H9 (cell line): Measurements from ENCODE around the gene ZNF479. TPM values are rescaled to one million over a fixed set of nuclear protein-coding genes. Genes with fewer than 3 reads are reported as not detected.

Experiments used
- DNase-seq: peaks from one replicate; pipeline ENCODE4 v3.0.0-alpha.2; 2017
- H2AFZ ChIP-seq: one replicate; pipeline ENCODE4 v1.6.1; 2013; ENCODE audit warnings: mild to moderate bottlenecking, low read length, control low read depth, moderate library complexity
- H2AK5ac ChIP-seq: 2 replicates; pipeline ENCODE4 v1.6.1; 2013; ENCODE audit warnings: low read length, control low read depth, mixed read lengths; ENCODE audit not compliant: insufficient read length
- H2BK120ac ChIP-seq: one replicate; pipeline ENCODE4 v1.6.1; 2013; ENCODE audit warnings: low read depth, mild to moderate bottlenecking, low read length, control low read depth, inconsistent platforms; ENCODE audit not compliant: poor library complexity, severe bottlenecking
- H2BK12ac ChIP-seq: 2 replicates; pipeline ENCODE4 v1.6.1; 2013; ENCODE audit warnings: low read length, control low read depth, mixed read lengths, low read depth; ENCODE audit not compliant: insufficient read length
- H2BK15ac ChIP-seq: 2 replicates; pipeline ENCODE4 v1.6.1; 2013; ENCODE audit warnings: low read depth, low read length, control low read depth
- H2BK20ac ChIP-seq: one replicate; pipeline ENCODE4 v1.6.1; 2013; ENCODE audit warnings: low read depth, mild to moderate bottlenecking, low read length, control low read depth, inconsistent platforms; ENCODE audit not compliant: poor library complexity, severe bottlenecking
- H2BK5ac ChIP-seq: 2 replicates; pipeline ENCODE4 v1.6.1; 2013; ENCODE audit warnings: low read length, control low read depth, mixed read lengths; ENCODE audit not compliant: insufficient read length
- H3K14ac ChIP-seq: 2 replicates; pipeline ENCODE4 v1.6.1; 2013; ENCODE audit warnings: low read length, control low read depth; ENCODE audit not compliant: insufficient read depth
- H3K18ac ChIP-seq: 2 replicates; pipeline ENCODE4 v1.6.1; 2013; ENCODE audit warnings: low read depth, mild to moderate bottlenecking, mixed read lengths, low read length, control low read depth; ENCODE audit not compliant: insufficient read length
- H3K23ac ChIP-seq: 2 replicates; pipeline ENCODE4 v1.6.1; 2013; ENCODE audit warnings: low read length, control low read depth, mixed read lengths, low read depth; ENCODE audit not compliant: insufficient read length
- H3K23me2 ChIP-seq: 2 replicates; pipeline ENCODE4 v1.6.1; 2013; ENCODE audit warnings: low read depth, mild to moderate bottlenecking, mixed read lengths, low read length, control low read depth; ENCODE audit not compliant: insufficient read length, poor library complexity, severe bottlenecking
- H3K27ac ChIP-seq: 2 replicates; pipeline ENCODE4 v1.5.1; 2013; ENCODE audit warnings: low read length, control low read depth, mixed read lengths, low read depth; ENCODE audit not compliant: insufficient read length
- H3K27me3 ChIP-seq: 2 replicates; pipeline ENCODE4 v1.6.1; 2013; ENCODE audit warnings: low read length, control low read depth, inconsistent platforms; ENCODE audit not compliant: insufficient read depth
- H3K4ac ChIP-seq: 2 replicates; pipeline ENCODE4 v1.6.1; 2013; ENCODE audit warnings: low read depth, mild to moderate bottlenecking, control low read depth, inconsistent platforms, low read length, moderate library complexity
- H3K4me1 ChIP-seq: 2 replicates; pipeline ENCODE4 v1.6.1; 2013; ENCODE audit warnings: low read length, control low read depth, inconsistent platforms; ENCODE audit not compliant: insufficient read depth
- H3K4me2 ChIP-seq: 2 replicates; pipeline ENCODE4 v1.6.1; 2013; ENCODE audit warnings: low read length, control low read depth, mixed read lengths; ENCODE audit not compliant: insufficient read length, insufficient read depth
- H3K56ac ChIP-seq: 2 replicates; pipeline ENCODE4 v1.6.1; 2013; ENCODE audit warnings: low read depth, mild to moderate bottlenecking, mixed read lengths, low read length, control low read depth; ENCODE audit not compliant: insufficient read length
- H3K79me1 ChIP-seq: 2 replicates; pipeline ENCODE4 v1.6.1; 2013; ENCODE audit warnings: low read depth, mild to moderate bottlenecking, moderate library complexity, low read length, control low read depth, inconsistent platforms; ENCODE audit not compliant: insufficient read depth, poor library complexity, severe bottlenecking
- H3K79me2 ChIP-seq: 2 replicates; pipeline ENCODE4 v1.6.1; 2013; ENCODE audit warnings: low read length, control low read depth, inconsistent platforms; ENCODE audit not compliant: insufficient read depth
- H3K9ac ChIP-seq: 2 replicates; pipeline ENCODE4 v1.6.1; 2013; ENCODE audit warnings: low read length, control low read depth, mixed read lengths; ENCODE audit not compliant: insufficient read length; ENCODE audit errors: extremely low read depth
- H3K9me3 ChIP-seq: one replicate; pipeline ENCODE4 v1.6.1; 2013; ENCODE audit warnings: low read depth, low read length, inconsistent platforms; ENCODE audit not compliant: control insufficient read depth
- H3T11ph ChIP-seq: one replicate; pipeline ENCODE4 v1.6.1; 2013; ENCODE audit warnings: mild to moderate bottlenecking, low read length, control low read depth, inconsistent platforms
- H4K20me1 ChIP-seq: one replicate; pipeline ENCODE4 v1.6.1; 2013; ENCODE audit not compliant: control insufficient read depth, insufficient read length, insufficient read depth
- H4K5ac ChIP-seq: 2 replicates; pipeline ENCODE4 v1.6.1; 2013; ENCODE audit warnings: low read depth, mild to moderate bottlenecking, mixed read lengths, low read length, control low read depth; ENCODE audit not compliant: insufficient read length
- H4K8ac ChIP-seq: replicated peaks from 2 replicates; pipeline ENCODE4 v1.6.1; 2013; ENCODE audit warnings: low read length, control low read depth, mixed read lengths, low read depth; ENCODE audit not compliant: insufficient read length
- H4K91ac ChIP-seq: 2 replicates; pipeline ENCODE4 v1.6.1; 2013; ENCODE audit warnings: low read depth, mild to moderate bottlenecking, moderate library complexity, mixed read lengths, low read length, control low read depth; ENCODE audit not compliant: insufficient read length
- H3K27ac Mint-ChIP-seq, 3 experiments: 2 replicates in 2 of 3; 3 replicates in 1 of 3; pipeline ENCODE4 v1.8.0; 2020 to 2021; ENCODE audit warnings: mixed read lengths in 3 of 3, mild to moderate bottlenecking in 1 of 3, moderate library complexity in 1 of 3
- H3K27me3 Mint-ChIP-seq: 2 replicates; pipeline ENCODE4 v1.8.0; 2021; ENCODE audit warnings: low read depth, mild to moderate bottlenecking, moderate library complexity, mixed read lengths
- H3K36me3 Mint-ChIP-seq, 3 experiments: 2 replicates in 2 of 3; 3 replicates in 1 of 3; pipeline ENCODE4 v1.8.0; 2020 to 2021; ENCODE audit warnings: low read depth in 3 of 3, mixed read lengths in 3 of 3; ENCODE audit not compliant: insufficient read depth in 1 of 3
- H3K4me1 Mint-ChIP-seq, 2 experiments: 2 replicates each; pipeline ENCODE4 v1.8.0; 2020; ENCODE audit warnings: mixed read lengths in 2 of 2
- H3K4me3 Mint-ChIP-seq, 2 experiments: 2 replicates in 1 of 2; 3 replicates in 1 of 2; pipeline ENCODE4 v1.8.0; 2020 to 2021; ENCODE audit warnings: mild to moderate bottlenecking in 2 of 2, mixed read lengths in 2 of 2, moderate library complexity in 1 of 2
- H3K9me3 Mint-ChIP-seq, 2 experiments: 2 replicates in 1 of 2; 3 replicates in 1 of 2; pipeline ENCODE4 v1.8.0; 2020; ENCODE audit warnings: mild to moderate bottlenecking in 2 of 2, mixed read lengths in 2 of 2, moderate library complexity in 1 of 2
- WGBS: extraction: QIAGEN DNeasy Blood & Tissue Kit; methylation state at CpG from one replicate; pipeline ENCODE4 v1.1.7; 2013; ENCODE audit warnings: missing lambda C conversion rate, low lambda C conversion rate, mixed read lengths; ENCODE audit not compliant: insufficient read length; ENCODE audit errors: extremely low coverage; 5-methylcytosine and 5-hydroxymethylcytosine counted together
- total RNA-seq: library from RNA; stranded (reverse); gene quantifications from 2 replicates; pipeline ENCODE4 v1.2.1, GENCODE V29; 2021
- TF ChIP-seq, protein P1 (sequence below): fragments of 200-600 bp; sonication (generic); conservative IDR thresholded peaks from 3 replicates; pipeline ENCODE4 v1.8.0; 2021; ENCODE audit warnings: antibody characterized with exemption, mild to moderate bottlenecking

Gene ZNF479
- total RNA-seq, 1 experiment from 2014 or later = not detected

DNA sequence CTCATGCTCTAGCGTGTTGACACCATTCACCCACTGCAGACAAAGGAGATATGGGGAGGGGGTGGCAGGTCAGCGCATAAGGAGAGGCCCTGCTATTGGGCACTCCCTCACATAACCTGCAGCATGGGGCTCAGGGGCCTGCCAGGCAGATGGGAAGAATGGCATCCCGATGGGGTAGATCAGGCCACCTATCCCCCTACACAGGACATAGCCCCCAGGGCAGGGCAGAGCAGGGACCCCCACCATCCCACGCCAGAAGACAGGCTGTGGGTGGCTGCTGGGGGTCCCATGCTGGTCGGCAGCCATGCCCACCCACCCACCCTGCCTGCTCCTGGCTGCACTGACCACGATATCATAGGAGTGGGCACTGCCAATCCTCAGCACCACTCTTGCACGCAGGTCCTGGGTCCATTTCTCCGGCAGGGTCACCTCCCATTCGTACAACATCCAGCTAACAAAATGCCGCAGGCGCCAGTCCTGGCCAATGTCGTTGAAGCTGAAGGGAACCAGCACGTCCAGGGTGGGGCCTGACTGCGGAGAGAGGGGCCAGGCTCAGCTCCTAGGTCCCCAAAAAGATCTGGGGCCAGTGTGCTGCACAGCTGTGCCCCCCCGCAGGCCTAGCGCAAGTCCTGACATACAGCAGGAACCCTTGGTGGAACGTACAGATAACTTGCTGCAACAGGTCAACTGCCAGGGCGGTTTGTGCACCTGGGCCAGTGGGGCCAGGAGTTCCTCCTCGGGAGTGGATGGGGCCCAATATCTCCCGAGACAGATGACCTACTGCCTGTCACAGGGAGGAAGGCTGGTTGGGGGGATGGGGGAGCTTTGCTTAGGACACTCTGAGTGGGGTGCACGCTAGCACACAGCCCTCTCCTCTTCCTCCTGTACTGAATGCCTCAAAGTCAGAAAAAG, 45.9 kb upstream of the ZNF479 start:
- Histone ChIP-seq H2BK5ac (no peak overlapping the region), H4K8ac (no peak overlapping the region), H3K4me2 (no peak overlapping the region), H2BK12ac (no peak overlapping the region), H3K18ac (no peak overlapping the region), H3K56ac (no peak overlapping the region), H3K4ac (no peak overlapping the region), H4K91ac (no peak overlapping the region), H3K79me1 (no peaks in the 10 kb centered on the region), H3K14ac (no peak overlapping the region), H2BK20ac (no peak overlapping the region), H3K27ac (no peak overlapping the region), H3K79me2 (no peaks in the 10 kb centered on the region), H2AK5ac (no peak overlapping the region), H3T11ph (no peak overlapping the region), H3K9me3 (peaks cover 38% of the 10 kb centered on the region), H2BK15ac (no peak overlapping the region), H3K27me3 (no peaks in the 10 kb centered on the region), H4K20me1 (no peaks in the 10 kb centered on the region), H3K4me1 (no peaks in the 10 kb centered on the region), H3K23ac (no peak overlapping the region), H3K23me2 (no peaks in the 10 kb centered on the region), H2AFZ (no peak overlapping the region), H4K5ac (no peak overlapping the region), H3K9ac (no peak overlapping the region), H2BK120ac (no peak overlapping the region)
- H3K36me3 Mint-ChIP-seq = peaks cover 6 to 24% (median 11%) of the 10 kb centered on the region in 3 experiments
- no CpG with 5 or more reads among the region's 21 CpGs for WGBS
- DNase-seq = no peak
- no peaks in the 10 kb centered on the region for H3K4me1 Mint-ChIP-seq
- H3K27me3 Mint-ChIP-seq = peaks cover 2% of the 10 kb centered on the region; the same call in 1 of the 2 replicates
- H3K9me3 Mint-ChIP-seq = peaks cover 41 to 66% of the 10 kb centered on the region in 2 experiments
- no peak overlapping the region for H3K4me3 Mint-ChIP-seq
- TF ChIP-seq, protein P1, sequence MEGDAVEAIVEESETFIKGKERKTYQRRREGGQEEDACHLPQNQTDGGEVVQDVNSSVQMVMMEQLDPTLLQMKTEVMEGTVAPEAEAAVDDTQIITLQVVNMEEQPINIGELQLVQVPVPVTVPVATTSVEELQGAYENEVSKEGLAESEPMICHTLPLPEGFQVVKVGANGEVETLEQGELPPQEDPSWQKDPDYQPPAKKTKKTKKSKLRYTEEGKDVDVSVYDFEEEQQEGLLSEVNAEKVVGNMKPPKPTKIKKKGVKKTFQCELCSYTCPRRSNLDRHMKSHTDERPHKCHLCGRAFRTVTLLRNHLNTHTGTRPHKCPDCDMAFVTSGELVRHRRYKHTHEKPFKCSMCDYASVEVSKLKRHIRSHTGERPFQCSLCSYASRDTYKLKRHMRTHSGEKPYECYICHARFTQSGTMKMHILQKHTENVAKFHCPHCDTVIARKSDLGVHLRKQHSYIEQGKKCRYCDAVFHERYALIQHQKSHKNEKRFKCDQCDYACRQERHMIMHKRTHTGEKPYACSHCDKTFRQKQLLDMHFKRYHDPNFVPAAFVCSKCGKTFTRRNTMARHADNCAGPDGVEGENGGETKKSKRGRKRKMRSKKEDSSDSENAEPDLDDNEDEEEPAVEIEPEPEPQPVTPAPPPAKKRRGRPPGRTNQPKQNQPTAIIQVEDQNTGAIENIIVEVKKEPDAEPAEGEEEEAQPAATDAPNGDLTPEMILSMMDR = no peak
- no peak overlapping the region for H3K27ac Mint-ChIP-seq
